Osteocyte (in vitro differentiated cells): ENCODE results near the gene NECTIN3. TPM values are rescaled to one million over a fixed set of nuclear protein-coding genes. Genes with fewer than 3 reads are reported as not detected.
A peak's percentile ranks its signal among the peaks of the same experiment; 100 is the strongest.

Experiments used
- DNase-seq: peaks from one replicate; pipeline ENCODE4 v3.0.0; 2021; ENCODE audit warnings: mixed read lengths; ENCODE audit not compliant: unreplicated experiment; ENCODE audit errors: extremely low spot score
- H3K27ac Mint-ChIP-seq: one replicate; pipeline ENCODE4 v1.8.0; 2021; ENCODE audit warnings: mild to moderate bottlenecking, mixed read lengths; ENCODE audit not compliant: unreplicated experiment
- H3K27me3 Mint-ChIP-seq: one replicate; pipeline ENCODE4 v1.8.0; 2021; ENCODE audit warnings: mixed read lengths; ENCODE audit not compliant: unreplicated experiment
- H3K36me3 Mint-ChIP-seq: one replicate; pipeline ENCODE4 v1.8.0; 2021; ENCODE audit warnings: mixed read lengths; ENCODE audit not compliant: unreplicated experiment
- H3K4me1 Mint-ChIP-seq: one replicate; pipeline ENCODE4 v1.8.0; 2021; ENCODE audit warnings: mixed read lengths; ENCODE audit not compliant: unreplicated experiment
- H3K4me3 Mint-ChIP-seq: one replicate; pipeline ENCODE4 v1.8.0; 2021; ENCODE audit warnings: mild to moderate bottlenecking, moderate library complexity, mixed read lengths; ENCODE audit not compliant: unreplicated experiment
- H3K9me3 Mint-ChIP-seq: one replicate; pipeline ENCODE4 v1.8.0; 2021; ENCODE audit warnings: mixed read lengths; ENCODE audit not compliant: unreplicated experiment
- total RNA-seq: library from RNA; stranded (reverse); gene quantifications from 2 replicates; pipeline ENCODE4 v1.2.1, GENCODE V29; 2021
- TF ChIP-seq, protein P1 (sequence below): fragments of 200-600 bp; sonication (generic); IDR thresholded peaks from 2 replicates; pipeline ENCODE4 v1.5.0; 2021; ENCODE audit warnings: antibody characterized with exemption, mild to moderate bottlenecking, moderate library complexity

NECTIN3 gene
- total RNA-seq, 1 donor from 2014 or later = 70.8 TPM

DNA sequence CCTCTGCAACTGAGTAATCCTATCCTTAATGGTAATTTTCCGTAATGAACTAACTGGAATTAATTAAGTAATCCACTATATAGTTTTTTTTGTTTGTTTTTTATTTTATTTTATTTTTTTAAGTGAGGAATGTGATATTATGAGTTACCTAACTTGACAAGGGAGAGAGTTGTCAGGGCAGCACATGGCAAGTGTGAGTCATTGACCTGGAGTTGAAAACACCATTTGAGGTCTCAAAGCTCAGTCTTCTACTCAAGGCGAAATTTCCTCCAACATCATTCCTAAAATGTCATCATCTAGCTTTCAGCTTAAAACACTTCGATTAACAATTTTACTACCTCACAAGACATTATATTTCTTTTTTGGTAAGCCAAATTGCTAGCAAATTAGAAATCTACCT, 87.8 kb downstream of the NECTIN3 start:
- no peak for DNase-seq
- H3K9me3 Mint-ChIP-seq = peaks cover 3% of the 10 kb centered on the region
- peaks cover 10% of the 10 kb centered on the region for H3K4me1 Mint-ChIP-seq
- H3K27me3 Mint-ChIP-seq = no peaks in the 10 kb centered on the region
- TF ChIP-seq, protein P1, sequence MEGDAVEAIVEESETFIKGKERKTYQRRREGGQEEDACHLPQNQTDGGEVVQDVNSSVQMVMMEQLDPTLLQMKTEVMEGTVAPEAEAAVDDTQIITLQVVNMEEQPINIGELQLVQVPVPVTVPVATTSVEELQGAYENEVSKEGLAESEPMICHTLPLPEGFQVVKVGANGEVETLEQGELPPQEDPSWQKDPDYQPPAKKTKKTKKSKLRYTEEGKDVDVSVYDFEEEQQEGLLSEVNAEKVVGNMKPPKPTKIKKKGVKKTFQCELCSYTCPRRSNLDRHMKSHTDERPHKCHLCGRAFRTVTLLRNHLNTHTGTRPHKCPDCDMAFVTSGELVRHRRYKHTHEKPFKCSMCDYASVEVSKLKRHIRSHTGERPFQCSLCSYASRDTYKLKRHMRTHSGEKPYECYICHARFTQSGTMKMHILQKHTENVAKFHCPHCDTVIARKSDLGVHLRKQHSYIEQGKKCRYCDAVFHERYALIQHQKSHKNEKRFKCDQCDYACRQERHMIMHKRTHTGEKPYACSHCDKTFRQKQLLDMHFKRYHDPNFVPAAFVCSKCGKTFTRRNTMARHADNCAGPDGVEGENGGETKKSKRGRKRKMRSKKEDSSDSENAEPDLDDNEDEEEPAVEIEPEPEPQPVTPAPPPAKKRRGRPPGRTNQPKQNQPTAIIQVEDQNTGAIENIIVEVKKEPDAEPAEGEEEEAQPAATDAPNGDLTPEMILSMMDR = no peak
- H3K27ac Mint-ChIP-seq = no peak overlapping the region
- H3K36me3 Mint-ChIP-seq = peaks cover 52% of the 10 kb centered on the region
- no peak overlapping the region for H3K4me3 Mint-ChIP-seq

DNA sequence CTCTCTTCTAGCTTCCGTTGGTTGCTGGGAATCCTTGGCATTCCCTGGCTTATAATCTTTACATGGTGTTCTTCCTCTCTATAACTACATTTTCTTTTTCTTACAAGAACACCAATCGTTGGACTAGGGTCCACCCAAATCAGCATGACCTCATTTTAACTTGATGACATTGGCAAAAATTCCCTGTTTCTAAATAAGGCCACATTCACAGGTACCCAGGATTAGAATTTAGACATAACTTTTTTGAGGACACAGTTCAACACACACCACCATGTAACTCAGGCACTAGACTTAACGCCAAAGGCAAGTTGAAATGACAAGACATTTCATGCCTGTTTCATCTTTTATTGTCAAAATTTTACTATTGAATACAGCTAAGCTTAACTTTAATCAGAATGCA, 93.0 kb downstream of the NECTIN3 start:
- no peaks in the 10 kb centered on the region for H3K9me3 Mint-ChIP-seq
- H3K27me3 Mint-ChIP-seq = no peaks in the 10 kb centered on the region
- H3K4me3 Mint-ChIP-seq = no peak overlapping the region
- H3K27ac Mint-ChIP-seq = no peak overlapping the region
- H3K4me1 Mint-ChIP-seq = peaks cover 5% of the 10 kb centered on the region
- H3K36me3 Mint-ChIP-seq = peaks cover 36% of the 10 kb centered on the region
- TF ChIP-seq, protein P1 = no peak
- no peak for DNase-seq

DNA sequence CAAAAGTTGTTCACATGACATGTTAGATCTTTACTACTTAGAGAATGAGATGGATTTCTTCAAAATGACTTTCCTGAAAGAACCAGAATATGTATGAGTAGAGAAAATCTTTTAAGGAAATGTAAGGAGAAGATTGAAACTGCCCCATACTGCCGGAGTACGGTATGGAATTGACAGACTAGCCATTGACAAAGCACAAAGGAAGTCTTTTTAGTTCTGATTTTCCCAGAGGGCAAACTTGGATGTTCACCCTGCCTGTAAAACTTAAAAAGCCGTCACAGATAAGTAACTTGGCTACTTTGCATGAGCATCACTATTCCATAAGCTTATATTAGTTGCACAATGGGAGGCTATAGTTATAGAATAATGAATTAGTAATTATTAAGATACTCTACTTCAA, 93.8 kb downstream of the NECTIN3 start:
- Mint-ChIP-seq H3K9me3 (no peaks in the 10 kb centered on the region), H3K36me3 (peaks cover 33% of the 10 kb centered on the region), H3K27ac (no peak overlapping the region), H3K27me3 (no peaks in the 10 kb centered on the region), H3K4me1 (no peaks in the 10 kb centered on the region), H3K4me3 (no peak overlapping the region)
- no peak for DNase-seq
- TF ChIP-seq, protein P1 = no peak

DNA sequence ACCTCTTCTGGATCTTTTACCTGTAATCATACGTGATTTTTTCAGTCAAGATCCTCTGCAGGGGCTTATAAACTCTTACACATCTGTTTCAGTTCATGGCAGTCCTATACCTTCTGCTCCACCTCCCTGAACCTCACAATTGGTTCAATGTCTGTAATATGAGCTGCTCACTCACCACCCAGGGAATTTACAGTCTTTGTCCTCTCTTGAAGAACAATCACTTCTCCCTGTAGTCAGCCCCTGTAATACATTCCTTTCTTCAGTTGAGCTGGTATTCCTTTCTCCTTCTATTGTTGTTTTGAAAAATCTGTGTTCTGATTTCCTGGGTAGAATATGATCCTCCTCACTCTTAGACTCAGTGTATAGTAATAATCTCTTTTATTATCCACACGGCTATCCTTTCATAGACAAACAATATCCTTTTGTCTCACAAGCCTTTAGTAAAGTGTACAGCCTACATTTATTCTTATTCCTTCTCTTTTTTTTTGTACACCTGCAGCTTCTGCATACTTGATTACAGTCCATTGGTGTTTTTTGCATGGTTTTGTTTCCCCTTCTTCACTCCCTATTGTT, 101.8 kb downstream of the NECTIN3 start:
- Mint-ChIP-seq H3K9me3 (no peaks in the 10 kb centered on the region), H3K27me3 (no peaks in the 10 kb centered on the region), H3K27ac (peak overlapping the region; percentile 1), H3K4me1 (peaks cover 13% of the 10 kb centered on the region), H3K4me3 (no peak overlapping the region), H3K36me3 (peaks cover 30% of the 10 kb centered on the region)
- DNase-seq = no peak
- TF ChIP-seq, protein P1 = no peak

DNA sequence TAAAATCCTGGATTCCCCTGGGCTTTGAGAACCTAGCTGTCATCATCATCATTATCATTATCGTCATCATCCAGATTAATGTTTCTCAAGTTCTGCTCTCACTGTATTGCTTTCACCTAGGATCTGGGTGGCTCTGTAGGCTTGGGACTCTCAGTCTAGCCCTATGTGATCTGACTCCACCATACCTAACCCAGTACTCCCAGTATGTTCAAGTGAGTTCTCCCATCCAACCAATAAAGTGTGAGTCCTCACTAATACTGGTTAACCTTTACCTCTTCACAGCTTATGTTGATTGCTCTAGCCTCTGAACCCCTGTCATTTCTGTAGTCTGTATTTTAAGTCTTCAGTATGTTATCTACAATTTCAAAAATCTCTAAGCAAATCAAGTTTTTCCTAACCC, 102.3 kb downstream of the NECTIN3 start:
- TF ChIP-seq, protein P1 = no peak
- H3K27me3 Mint-ChIP-seq = no peaks in the 10 kb centered on the region
- H3K4me3 Mint-ChIP-seq = no peak overlapping the region
- DNase-seq = no peak
- no peaks in the 10 kb centered on the region for H3K9me3 Mint-ChIP-seq
- H3K4me1 Mint-ChIP-seq = peaks cover 13% of the 10 kb centered on the region
- peaks cover 30% of the 10 kb centered on the region for H3K36me3 Mint-ChIP-seq
- no peak overlapping the region for H3K27ac Mint-ChIP-seq
